HS-5 (cell line): ENCODE data around the gene PHC2.
A peak's percentile ranks its signal among the peaks of the same experiment; 100 is the strongest.

Source experiments
- DNase-seq: peaks from one replicate; pipeline ENCODE4 v3.0.0-alpha.2; 2012; ENCODE audit warnings: low read depth

PHC2 gene

DNA sequence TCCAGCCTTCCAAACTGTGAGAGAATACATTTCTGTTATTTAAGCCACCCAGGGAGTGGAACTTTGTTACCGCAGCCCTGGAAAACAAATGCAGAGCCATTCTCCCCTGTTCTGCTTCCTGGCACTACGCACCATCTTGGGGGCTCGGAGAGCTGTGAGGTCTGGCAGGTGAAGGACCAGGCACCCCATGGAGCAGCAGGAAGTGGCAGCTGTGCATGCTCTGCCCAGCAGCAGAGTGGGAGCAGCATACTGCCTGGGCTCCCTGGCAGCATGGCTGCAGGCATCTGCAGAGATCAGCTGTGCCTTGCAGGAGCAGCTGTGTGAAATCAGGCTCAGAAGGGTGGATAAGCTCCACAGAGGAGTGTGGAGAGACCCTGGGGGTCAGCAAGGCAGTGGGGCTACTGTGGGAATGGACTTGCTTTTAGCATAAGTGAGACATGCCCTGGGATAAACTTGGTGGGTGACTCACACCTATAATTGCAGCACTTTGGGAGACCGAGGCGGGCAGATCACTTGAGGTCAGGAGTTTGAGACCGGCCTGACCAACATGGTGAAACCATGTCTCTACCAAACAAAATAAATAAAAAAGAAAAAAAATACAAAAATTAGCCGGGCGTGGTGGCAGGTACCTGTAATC, 23.9 kb upstream of the PHC2 start:
- no peak for DNase-seq

DNA sequence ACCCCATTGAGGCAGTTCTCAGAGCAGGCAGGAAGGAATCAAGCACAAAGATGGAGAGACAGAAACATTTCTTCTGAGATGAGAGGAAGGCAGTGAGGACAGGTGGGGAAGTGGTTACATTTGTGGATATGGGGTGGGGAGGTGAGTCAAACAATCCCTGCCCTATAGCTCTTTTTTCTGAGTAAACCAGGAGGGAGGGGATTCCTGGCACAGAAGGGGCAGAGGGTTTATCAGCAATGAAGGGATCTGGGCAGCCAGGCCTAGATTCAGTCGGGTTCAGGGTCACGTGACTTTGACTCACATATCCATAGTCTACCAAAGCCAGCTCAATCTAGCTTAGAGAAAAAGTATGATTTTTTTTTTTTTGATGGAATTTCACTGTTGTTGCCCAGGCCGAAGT, 15.7 kb upstream of the PHC2 start:
- no peak for DNase-seq

DNA sequence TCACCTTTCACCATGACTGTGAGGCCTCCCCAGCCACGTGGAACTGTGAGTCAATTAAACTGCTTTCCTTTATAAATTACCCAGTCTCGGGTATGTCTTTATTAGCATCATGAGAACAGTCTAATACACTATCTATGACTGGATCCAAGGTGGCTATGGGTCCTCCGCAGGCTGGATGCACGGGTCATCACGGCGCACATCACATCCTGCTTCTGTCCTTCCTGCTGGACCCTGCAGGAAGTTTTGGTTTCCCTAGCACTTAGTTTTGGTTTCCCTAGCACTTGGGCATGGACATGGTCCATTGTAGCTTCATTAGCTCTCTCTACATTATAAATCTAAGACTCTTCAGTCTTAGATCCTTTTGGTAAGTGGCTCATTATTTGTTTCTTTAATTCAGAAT, 14.2 kb upstream of the PHC2 start:
- no peak for DNase-seq

DNA sequence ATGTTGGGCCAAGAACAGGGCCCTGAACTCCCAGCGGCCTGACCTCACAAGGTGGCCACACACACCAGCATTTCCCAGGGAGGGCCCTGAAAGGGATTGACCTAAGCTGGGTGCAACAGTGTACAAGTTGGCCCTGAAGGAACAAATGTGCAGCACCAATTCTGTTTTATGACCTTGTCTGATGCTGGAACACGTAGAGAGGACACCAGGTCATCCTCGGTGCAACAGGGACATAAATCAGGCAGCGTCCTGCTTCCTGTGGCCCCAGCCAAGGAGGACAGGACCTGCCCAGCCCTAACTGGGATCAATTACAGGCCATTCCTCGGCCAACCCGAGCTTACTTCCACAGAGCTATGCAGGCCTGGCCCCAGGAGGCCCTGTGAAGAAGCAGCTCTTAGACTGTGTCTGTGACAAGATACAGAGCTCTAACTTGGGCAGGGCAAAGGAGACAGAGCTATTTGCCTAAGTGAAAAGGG, 12.8 kb upstream of the PHC2 start:
- DNase-seq, result no peak

DNA sequence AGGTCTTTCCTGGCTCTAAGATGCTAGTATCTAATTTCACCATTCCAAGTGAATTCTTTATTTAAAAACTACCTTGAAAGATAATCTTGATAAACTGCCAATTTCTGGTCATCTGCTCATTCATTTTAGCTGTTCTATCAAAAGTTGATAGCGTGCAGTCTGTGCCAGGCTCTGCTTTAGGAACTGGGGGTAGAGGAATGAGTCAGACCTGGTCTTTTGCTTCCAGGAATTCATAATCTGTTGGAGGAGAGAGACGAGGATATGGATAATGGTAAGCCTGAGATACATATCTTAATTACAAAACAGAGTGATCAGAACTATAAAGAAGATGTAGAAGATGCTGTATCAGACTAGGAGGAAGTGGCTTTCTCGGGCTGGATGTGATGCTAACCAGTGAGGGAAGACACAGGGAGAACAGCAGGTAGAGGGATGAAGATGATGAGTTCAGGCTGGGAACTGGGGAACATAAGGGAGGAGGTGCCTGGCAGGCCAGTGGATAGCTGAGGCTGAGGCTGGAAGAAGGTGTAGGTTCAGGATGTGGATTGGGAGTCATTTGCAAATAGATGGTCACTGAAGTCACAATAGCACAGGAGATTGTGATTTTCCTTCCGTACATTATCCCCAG, 12.3 kb upstream of the PHC2 start:
- DNase-seq, result no peak

DNA sequence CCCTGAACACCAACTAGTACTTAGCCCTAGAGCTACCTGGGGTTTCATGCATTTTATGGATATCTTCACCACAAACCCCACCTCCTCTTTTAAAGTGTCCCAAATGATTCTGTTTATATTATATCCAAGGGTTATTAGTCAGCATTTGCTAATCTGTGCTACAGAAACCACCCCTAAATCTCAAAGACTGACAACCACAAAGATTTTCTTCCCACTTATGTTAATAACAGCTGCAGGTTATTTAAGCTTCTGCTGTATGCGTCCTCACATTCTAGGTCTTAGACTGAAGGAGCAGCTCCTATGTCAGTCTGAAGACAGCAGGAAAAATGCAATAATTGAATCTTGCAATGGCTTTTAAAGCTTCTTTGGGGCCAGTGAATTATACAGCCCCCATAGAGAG, 11.2 kb upstream of the PHC2 start:
- DNase-seq, result no peak

DNA sequence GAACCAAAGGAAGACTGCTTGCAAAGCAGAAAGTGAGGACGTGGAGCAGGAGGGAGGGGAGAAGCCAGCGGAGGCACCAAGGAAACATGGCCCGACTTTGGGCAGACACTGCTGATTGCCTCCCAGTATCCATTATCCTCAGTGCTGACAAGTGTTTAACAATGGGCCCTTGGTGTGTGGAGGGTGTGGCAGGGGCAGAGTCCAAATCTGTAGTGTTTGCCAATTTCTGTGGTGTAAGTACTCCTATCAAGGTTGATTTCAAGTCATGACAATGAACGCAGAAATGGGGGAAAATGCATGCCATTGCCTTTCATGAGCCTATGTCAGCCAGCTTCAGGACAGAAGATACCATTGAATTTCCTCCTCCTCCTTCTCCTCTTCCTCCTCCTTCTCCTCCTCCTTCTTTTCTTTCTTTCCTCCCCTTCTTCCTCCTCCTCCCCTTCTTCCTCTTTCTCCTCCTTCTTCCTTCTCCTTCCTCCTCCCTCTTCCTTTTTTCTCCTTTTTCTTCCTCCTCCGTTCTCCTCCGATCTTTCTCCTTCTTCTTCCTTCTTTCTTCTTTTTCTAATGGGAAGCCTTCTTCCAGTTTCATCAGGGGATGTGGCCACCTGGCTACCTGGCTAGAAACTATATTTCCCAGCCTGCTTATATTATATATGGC, 10.3 kb upstream of the PHC2 start:
- DNase-seq, result no peak

DNA sequence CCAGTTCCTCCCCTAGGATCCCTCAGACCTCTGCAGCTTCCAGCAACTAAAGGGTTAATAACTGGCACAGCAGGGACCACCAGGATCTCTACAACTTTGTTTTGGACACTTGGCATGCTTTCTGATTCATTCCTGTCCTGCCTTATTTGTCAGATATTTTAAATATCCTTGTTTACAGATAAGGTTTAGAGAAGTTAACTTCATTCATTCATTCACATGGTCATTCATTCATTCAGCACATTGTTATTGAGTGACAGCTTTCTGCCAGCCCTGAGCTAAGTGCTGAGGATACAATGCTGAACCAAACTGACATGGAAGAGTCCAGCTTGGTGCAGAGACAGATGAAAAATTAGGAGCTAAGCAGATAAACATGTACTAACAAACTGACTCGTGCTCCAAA, 8.8 kb upstream of the PHC2 start:
- no peak for DNase-seq

DNA sequence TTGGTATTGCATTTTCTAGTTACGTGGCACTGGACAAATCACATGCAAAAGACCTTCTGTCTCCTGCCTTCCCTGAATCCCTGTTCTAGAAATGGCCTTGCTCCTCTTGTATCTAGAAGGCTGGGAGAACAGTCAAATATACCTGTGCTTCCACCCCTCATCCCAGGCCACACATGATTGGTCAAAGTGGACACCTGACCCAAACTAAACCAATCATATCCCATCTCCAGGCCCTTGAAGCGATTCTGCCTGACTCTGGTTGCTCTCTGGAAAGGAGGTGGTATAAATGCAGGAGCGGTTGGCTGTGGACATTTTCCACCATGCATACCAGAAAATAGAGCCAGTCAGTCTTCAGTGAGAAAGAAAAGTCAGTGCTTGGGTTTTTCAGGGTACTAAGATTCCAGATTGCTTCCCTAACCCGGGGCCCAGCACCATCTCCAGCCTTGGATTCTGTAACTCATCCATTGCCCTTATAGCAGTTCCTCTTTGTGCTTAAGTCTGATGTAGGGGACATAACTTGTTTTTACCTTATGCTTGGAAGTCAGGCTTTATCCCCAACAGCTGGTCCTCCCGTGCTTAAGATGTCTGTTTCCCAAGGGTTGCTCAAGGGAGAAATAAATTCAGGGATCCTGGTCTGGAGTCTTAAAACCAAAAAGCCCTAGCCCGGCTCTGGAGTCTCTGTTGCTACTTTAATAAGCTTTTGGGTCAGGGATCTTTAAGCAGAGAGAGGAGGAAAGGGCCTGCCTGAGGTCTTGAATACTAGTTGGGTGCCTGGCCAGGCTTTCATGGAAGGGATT, 7.7 kb upstream of the PHC2 start:
- no peak for DNase-seq

DNA sequence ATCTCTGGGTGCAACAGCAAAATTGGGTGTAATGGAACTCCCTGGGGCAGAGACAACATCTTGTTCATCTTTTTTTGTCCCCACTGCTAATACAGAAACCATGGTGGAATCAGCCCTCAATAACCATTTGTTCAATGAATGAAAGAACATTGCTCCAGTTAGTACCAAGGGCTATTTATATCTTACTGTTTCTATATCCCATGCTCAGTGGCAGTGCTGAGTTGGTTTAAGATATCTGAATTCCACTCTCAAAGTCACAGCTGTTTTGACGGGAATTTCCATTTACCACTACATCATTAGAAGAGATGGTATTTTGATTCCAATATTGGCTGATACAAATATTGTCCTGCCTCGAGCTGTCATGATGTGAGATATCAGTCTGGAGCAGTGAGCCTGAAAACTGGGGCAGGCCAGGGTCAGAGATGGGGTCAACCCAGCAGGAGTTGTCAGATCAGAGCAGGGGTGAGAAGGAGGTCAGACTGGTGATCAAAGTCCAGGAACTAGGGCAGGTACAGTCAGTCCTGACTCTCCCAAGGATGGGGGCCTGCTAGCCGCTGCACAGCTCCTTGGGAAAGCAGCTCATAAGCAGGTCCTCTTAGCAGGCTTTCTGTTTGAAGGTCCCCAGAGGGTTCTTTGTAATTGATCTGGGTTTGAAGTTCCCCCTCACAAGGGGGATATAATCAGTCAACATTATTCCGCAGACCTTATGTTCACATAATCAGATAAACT, 5.8 kb upstream of the PHC2 start:
- no peak for DNase-seq

DNA sequence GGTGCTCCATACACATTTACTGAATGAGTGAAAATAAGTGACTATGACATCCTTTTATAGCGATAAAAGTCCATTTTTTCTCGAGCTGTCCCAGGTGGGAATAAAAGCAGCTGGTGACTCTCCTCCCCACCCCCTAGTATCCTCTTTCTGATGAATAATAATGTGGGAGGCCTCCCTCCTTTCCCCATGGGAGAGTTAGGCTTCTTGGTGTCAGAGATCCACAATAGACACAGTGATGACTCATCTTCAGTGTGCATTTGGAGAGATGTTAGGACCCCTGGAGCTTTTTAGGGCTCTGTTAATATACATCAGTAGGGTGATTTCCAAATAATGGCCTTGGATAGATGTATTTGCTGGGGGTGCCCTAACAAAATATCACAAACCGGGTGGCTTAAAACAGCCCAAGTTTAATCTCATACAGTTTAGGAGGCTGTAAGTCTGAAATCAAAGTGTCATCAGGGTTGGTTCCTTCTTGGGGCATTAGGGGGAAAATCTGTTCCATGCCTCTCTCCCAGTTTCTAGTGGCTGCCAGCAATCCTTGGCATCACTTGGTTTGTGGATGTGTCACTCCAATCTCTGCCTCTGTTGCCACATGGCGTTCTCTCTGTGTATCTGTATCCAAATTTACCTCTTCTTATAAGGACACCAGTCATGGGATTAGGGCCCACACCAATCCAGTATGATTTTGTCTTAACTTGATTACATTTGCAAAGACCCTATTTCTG, 4.4 kb upstream of the PHC2 start:
- no peak for DNase-seq

DNA sequence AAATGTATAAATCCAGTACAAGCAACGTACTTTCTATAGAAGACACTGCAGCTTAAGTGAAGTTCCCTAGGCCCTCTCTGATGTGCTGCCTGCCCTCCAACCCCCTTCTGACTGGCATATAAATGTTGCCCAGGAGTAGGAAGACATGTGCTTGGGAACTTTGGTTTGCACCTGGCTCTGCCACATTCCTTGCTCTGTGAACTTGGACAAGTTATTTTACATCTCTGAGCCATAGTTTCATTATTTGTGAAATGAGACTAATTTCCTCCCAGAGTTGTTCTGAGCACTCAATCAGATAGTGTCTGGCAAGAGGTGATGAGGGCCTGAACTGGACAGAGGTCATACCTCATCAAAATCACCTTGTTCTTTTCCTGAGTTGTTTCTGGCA, 3.5 kb upstream of the PHC2 start:
- no peak for DNase-seq

DNA sequence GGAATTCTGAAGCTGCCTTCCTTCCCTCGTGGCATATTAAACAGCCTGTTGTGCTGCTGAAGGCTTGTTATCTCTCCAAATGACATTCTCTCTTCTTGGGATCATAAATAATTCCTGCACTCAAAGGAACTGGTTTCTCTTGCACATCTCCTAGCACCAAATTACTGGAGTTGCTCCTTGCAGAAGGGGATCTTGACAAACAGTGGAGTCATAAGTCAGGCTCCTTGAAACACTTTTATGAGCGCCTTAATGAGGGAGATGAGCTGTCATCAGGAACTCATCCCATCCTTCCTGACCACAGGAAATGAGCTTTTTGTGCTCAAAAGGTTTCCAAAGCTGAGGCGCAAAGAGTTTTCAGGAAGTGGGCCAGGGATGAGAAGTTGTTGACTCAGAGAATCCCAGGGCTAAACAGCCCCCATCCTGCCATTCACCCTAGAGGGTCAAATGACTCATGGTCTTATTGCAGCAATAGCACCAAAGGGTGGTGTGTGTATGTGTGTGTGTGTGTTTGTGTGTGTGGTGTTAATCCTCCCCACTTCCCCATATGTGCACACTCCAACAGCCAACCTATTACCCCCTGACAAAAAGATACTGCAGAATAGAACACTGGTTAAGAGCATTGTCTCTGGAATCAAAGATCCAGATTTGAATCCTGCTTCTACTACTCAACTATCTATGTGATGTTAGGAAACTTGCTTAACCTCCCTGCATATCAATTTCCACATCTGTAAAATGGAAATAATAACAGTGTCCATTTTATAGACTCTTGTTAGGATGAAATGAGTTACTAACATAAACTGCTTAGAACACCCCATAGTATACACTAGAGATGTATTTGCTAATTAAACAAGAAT, 2.8 kb upstream of the PHC2 start:
- DNase-seq, result peak; percentile 99

DNA sequence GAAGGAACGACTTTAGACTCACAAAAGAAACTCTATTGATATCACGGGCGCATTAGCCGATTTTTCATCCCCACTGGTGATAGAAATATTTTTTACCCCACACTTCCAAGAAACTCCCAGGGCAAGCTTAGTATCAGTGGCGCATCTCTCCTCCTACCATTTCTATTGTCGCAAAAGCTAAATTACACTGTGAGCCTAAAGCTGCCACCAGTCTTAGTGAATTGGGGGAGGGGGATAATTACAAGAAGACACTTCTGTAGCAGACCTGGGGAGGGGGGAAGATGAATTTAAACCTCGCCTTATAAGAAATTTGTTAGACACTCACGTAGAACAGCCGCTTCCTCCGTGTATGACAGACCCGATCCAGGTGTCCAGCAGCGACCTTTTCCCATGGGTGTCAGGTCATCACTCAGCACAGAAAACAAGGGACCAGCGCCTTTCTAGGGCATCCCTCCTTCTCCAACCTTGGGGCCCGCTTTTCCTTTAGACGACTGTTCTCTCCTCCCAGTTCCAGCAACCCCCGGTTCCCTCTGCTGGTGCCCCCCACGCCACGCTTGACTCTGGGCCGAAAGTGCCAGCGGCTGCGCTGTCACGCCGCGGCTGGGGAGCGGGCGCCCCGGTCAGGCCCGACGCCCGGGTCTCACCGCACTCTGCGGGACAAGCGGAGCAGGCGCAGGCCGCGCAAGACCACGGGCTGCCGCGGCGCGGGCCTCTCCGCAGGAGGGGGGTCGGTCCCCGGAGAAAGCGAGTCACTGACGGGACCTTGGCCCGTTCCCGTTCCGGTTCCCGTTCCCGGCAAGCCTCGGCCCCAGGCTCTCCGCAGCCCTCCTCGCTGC, 821 bp downstream of the PHC2 start:
- no peak for DNase-seq

DNA sequence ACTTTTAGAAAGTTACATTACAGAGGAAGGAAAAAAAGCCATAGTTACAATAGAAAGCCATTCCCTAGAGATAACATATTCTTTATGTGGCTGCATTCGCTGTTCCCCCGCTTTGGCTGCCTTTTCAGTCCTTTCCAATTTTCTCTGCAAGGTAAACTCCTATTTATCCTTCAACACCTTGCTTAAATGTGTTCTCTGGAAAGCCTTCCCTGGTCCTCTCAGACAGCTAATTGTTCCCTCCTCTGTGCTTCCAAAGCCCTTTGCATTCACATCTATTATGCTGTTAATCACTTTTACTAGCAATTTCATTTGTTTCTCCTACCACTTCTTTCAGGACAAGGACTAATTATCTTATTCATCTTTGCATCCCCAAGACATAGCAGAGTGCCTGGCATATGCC, 1.6 kb downstream of the PHC2 start:
- DNase-seq, result no peak

DNA sequence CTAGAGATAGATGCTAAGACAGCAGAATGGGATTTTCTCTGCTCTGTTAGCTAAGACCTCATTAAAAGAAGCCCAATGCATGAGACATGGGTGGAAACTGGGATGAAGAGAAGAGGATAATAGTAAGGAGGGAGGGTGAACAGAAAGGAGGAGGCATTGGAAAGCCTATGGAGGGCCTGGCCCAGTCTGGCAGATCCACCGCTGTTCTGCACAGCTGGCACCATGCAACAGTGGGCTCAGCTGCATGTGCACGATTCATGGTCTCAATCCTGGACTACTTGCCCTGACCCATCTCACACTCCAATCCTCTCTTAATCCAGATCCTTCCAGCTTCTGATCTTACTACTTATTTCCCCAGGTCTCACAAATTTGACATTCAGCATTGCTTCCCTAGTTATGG, 2.2 kb downstream of the PHC2 start:
- DNase-seq, result no peak

DNA sequence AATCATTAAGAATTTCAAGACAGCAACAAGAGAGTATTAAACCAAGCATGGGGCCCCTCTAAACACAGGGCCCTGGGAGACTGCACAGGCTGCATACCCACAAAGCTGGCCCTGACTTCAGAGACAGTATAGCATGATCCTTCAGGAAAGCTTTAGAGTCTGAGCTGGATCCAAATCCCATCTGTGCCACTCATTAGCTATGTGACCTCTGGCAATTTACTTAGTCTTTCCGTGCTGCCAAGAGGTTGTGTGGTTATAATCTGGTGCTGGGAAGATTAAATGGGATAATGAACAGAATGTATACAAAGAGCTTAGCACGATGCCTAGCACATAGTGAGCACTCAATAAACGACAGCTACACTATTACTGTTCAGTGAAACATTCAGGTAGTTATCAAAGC, 4.0 kb downstream of the PHC2 start:
- DNase-seq, result no peak

DNA sequence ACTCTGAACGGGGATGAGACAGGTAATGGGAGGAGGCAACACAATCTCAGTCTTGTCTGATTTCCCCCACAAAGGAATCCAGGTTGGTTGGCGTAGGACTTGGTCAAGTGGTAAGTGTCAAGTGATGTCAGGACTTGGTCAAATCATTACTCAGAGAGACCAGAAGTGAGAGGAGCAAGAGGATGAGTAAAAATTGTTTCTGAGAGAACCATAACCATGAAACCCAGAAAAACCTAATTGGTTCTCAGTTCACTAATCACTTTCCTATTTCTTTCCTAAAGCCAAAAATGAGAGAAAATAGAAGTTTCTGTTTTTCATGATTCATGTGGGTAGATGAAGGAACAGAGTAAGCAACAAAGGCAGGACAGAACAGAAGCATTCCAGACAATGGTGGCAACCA, 5.0 kb downstream of the PHC2 start:
- DNase-seq, result no peak

DNA sequence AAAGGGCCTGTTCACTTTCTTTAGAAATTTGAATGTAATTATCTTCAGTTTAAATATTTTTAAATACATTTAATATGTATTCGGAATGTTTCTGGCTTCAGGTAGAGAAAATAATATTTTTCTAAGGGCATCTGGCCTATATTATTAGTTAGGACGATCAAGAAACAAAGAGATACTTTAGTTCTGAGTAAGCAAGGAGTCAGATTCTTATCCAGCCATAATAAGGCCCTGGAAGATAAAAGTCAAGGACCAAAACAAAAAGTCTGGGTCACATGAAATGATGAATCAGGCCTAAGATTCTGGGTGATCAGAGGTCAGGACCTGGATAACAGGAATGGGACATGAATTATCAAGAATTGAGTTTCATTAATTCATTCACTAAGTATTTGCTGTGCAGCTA, 6.3 kb downstream of the PHC2 start:
- DNase-seq, result no peak

DNA sequence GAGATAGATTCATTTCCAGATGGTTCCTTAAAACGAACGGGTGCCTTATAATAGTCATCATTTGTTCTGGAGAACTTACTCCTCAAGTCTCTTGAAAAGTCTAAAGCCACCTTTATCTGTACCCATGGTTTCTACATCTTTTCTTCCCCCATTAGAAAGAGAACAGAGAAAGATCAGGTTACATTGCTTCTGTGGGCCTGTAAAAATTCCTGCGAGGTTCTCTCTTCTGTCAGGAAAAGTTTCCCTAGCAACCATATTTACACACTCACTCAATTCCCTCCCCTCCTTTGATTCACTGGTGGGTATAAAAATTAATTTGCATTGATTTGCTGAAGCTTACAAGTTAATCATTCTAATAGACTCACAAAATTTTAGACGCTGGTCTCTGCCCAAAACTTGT, 6.7 kb downstream of the PHC2 start:
- DNase-seq, result no peak
